Glomerular visceral epithelial cell (primary cell): ENCODE results near the gene GRSF1.
A peak's percentile ranks its signal among the peaks of the same experiment; 100 is the strongest.
"Not testable (repeated sequence)": the region's sequence is repeated elsewhere in the genome, so short reads cannot be mapped to it uniquely, and the experiment has no call there.

Source experiments
- DNase-seq: peaks from one replicate; pipeline ENCODE4 v3.0.0-alpha.2; 2016; ENCODE audit errors: extremely low spot score

GRSF1 gene

GRCh38 chr4:70839589-70840093 is at the start of gene GRSF1:
Gene GRSF1, minus strand, starts transcription at chr4:70839890. Its CDS starts 63 bp downstream, at chr4:70839827.
- peak; percentile 94 for DNase-seq

GRCh38 chr4:70885174-70885573 is 45.5 kb upstream of the GRSF1 start:
- no peak for DNase-seq

GRCh38 chr4:70880739-70881138 is 41.0 kb upstream of the GRSF1 start:
- DNase-seq: no peak

- DNase-seq: no peak
Observed at GRCh38 chr4:70877556-70877955, 37.9 kb upstream of the GRSF1 start.

GRCh38 chr4:70874268-70875156 is 34.8 kb upstream of the GRSF1 start:
- no peak for DNase-seq

- no peak for DNase-seq
Observed at GRCh38 chr4:70873216-70873615, 33.5 kb upstream of the GRSF1 start.

GRCh38 chr4:70868778-70869177 is 29.1 kb upstream of the GRSF1 start:
- DNase-seq: no peak

- no peak for DNase-seq
Observed at GRCh38 chr4:70863099-70863790, 23.6 kb upstream of the GRSF1 start.

GRCh38 chr4:70859066-70859465 is 19.4 kb upstream of the GRSF1 start:
- DNase-seq: no peak

- DNase-seq: no peak
Observed at GRCh38 chr4:70858454-70858853, 18.8 kb upstream of the GRSF1 start.

- no peak for DNase-seq
Observed at GRCh38 chr4:70855464-70855863, 15.8 kb upstream of the GRSF1 start.

GRCh38 chr4:70849291-70849690 is 9.6 kb upstream of the GRSF1 start:
- DNase-seq: no peak

GRCh38 chr4:70844180-70844579 is 4.5 kb upstream of the GRSF1 start:
- peak; percentile 9 for DNase-seq

GRCh38 chr4:70842761-70843435 is 3.2 kb upstream of the GRSF1 start:
- no peak for DNase-seq

- DNase-seq: no peak
Observed at GRCh38 chr4:70841951-70842350, 2.3 kb upstream of the GRSF1 start.

GRCh38 chr4:70841211-70841610 is 1.5 kb upstream of the GRSF1 start:
- no peak for DNase-seq

GRCh38 chr4:70840631-70841030 is 941 bp upstream of the GRSF1 start:
- DNase-seq: not testable (repeated sequence)

- peak; percentile 21 for DNase-seq
Observed at GRCh38 chr4:70840137-70840536, 447 bp upstream of the GRSF1 start.

- DNase-seq: peak; percentile 78
Observed at GRCh38 chr4:70838666-70839588, 763 bp downstream of the GRSF1 start.

GRCh38 chr4:70838204-70838603 is 1.5 kb downstream of the GRSF1 start:
- no peak for DNase-seq

GRCh38 chr4:70836081-70836480 is 3.6 kb downstream of the GRSF1 start:
- DNase-seq: no peak
